ENCODE measurements around the gene ATP6AP2.
"Not testable (repeated sequence)": the region's sequence is repeated elsewhere in the genome, so short reads cannot be mapped to it uniquely, and the experiment has no call there.

Gene ATP6AP2, protein sequence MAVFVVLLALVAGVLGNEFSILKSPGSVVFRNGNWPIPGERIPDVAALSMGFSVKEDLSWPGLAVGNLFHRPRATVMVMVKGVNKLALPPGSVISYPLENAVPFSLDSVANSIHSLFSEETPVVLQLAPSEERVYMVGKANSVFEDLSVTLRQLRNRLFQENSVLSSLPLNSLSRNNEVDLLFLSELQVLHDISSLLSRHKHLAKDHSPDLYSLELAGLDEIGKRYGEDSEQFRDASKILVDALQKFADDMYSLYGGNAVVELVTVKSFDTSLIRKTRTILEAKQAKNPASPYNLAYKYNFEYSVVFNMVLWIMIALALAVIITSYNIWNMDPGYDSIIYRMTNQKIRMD

DNA sequence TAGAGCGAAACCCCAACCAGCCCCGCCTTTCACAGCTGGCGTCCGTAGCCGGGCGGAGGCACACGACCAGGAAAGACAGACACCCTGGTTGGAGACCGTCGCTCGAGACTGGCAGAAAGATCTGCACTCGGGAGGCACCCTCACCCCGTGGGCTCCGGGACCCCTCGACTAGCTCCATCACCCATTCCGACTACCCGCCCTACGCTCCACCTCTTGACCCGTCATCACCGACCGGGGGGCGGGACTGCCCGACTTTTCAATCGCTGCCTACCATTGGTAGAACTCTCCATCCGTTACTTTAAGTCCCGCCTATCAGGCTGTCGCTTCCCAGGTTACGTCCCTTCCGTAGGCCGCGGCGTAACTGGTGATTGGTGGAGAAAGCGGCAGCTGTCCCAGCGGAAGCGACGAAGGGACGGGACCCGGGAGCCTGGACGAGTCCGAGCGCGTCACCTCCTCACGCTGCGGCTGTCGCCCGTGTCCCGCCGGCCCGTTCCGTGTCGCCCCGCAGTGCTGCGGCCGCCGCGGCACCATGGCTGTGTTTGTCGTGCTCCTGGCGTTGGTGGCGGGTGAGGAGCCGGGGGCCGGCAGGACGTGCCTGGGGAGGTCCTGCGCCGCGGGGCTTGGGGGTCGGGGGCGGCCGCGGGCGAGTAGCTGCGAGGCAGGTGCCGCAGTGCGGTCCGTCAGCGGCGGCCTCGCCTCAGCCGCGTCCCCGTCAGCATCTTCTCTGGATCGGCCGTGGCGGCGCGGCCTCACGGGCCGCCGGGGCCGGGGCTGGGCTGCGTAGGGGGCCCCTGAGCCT is at the start of gene ATP6AP2:
Gene ATP6AP2 (plus strand): TSS at position 434 of the 799 bp plus-strand sequence. CDS start 96 bp downstream, at position 530.
- peak; percentile 87 for DNase-seq

DNA sequence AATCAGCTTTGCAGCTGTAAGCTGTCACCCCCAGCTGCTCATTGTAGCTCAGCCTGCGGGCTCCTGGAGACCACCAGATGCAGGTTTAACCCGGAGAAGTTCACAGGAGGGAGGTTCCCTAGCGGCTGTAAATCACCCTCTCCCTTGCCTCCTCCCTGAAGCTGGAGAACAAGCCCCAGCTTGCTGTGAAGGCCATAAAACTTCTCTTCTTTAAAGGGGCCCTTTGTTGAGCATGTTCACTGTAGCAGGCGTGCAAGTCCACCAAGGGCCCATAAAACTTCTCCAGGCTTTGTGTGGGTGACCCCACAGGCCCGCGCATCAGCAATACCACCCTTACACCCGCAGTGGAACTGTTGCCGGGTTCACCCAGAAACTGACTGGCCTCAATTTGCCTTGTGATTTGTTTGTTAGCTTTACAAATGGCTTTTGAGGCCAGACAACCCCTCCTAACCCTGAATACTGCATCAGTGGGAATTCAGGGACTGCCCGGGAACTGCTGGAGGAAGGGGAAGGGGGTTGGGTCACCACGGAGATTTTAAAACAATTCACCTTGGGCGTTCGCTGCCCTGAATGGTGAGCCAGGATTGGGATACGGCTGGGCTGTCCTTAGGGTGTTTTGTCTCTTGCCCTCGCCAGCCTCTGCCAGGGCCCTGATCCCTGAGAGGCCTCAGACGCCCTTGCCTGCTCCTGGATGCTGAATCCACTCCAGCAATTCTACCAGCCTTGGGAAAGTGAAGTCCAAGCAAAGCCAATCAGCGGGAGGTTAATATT is 49.5 kb upstream of the ATP6AP2 start:
- DNase-seq = no peak

DNA sequence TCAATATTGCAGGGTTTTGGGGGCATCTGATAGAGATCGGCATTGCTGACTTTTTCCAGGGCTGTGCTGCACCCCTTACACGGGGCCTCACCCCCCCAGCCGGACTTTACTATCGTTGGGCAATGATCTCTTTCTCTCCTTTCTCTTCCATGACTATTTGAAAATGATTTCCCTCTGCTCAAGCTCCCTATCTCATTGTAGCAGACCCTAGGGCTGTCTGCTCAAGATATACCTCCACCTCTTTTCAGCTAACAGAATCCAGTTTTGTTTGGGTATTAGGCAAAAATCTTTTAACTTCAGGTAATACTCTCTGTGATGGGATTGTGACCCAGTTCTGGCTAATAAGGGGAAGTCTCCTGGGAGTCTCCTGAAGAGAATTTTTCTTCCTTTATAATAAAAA is 43.5 kb upstream of the ATP6AP2 start:
- no peak for DNase-seq

DNA sequence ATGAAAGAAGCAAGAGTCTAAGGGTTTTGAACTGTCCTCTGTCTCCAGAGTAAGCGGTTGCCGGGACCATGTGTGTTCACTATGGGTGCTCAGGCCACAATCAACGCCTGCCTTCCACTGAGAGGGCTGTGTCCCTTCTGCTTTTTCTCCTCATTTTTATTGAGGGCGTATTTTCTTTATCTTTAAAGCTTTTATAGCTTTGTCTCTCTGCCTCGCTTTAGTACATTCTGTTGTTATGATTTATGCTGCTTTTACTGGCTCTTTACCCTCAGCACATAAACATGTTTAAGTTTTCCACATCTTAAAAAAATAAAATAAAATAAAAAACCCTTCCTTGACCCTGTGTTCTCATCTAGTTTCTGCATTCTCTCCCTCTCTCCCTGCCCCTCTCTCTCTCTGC is 42.4 kb upstream of the ATP6AP2 start:
- DNase-seq = no peak

DNA sequence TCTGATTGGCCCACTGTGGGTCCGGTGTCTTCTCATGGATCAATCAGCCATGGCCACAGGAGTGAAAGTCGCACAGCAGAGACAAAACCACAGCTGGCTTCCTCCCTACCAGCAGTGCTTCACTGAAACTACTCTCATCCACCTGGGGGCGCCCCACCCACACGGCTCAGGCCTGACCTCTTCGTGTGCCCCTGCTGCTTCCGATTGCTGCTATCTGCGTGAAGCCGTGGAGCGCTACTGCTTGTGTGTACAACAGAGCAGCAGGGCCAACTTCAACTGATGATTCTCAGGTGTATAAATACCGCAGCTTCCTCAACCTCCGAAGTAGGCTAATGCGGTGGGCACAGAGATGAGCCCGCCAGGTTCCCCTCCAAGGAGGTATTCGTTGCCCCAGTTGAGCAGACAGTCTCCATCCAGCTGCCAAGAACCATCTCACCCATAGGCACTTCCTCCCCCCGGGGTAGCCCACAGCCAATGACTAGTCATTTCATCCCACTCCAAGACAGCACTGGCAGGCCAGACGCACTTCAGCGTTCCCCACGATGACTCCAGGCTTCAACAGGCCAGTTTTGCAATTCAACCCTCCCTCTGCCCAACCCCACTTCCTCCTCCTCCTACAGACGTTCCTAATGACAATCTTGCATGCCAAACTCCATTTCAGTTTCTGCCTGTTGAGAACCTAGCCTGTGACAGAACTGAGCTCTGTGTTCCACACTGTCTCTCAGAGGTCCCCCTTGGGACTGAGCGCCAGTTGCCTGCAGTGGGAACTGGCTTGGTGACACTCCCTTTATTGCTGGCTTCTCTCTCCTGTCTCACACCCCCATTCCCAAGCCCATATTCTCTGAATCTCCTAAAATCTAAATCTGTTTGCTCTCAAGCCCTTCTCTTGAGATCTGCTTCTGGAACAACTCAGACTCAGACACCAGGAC is 41.3 kb upstream of the ATP6AP2 start:
- peak; percentile 40 for DNase-seq

DNA sequence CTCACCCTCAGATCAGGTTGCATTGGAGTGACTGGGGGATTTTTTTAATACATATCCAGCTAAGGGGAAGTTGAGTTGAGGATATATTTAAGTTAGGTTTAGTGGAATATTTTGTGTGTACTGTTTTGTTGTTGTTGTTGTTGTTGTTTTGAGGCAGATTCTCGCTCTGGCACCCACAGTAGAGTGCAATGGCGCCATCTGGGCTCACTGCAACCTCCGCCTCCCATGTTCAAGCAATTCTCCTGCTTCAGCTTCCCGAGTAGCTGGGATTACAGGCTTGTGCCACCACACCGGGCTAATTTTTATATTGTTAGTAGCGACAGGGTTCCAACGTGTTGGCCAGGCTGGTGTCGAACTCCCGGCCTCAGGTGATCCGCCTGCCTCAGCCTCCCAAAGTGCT is 38.6 kb upstream of the ATP6AP2 start:
- DNase-seq = no peak

DNA sequence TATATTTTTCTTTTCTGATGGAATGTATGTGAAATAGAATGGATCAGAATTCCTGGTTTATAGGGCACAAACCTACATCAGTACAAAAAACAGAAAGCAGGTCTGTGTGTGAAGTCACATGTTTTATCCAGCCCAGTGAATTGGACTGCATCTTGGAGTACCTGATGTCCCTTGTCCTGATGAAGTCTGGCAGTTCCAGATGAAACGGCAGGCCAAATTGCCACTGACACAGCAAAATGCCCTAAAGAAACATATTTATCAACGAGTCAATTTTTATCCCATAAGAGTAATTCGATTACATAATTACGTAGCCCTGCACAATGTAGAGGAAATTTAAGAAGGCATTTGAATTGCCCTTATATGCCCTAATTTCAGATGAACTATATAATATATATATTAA is 37.8 kb upstream of the ATP6AP2 start:
- no peak for DNase-seq

DNA sequence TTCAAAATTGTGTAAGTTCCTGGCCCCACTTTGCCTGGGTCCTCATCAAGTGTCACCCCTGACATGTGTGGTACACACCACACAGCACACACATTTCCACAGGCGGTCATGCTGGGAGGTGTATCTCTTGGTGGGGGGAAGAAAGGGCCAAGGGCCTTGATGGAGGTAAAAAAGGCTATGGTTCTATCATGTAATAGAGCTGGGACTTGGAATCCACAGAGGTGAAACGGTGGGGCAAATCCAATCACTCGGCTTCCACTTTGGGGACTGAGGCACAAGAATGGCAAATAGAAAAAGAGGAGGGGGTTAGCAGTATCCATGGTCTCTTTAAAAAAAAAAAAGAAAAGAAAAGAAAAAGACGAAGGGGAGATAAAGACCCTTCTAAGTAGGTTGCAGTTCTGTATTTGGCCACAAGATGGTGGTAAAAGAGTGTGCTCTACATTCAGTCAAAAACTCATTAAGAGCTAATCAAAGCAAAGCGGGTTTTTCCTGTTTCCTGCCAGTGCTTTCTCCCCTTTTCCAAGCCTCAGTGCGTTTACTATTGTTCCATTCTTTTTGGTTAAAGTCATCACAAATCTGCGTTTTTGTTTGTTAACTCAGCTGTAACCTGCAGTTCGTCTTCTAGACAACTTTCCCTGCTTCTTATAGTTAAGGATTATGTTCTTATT is 37.0 kb upstream of the ATP6AP2 start:
- DNase-seq = no peak

DNA sequence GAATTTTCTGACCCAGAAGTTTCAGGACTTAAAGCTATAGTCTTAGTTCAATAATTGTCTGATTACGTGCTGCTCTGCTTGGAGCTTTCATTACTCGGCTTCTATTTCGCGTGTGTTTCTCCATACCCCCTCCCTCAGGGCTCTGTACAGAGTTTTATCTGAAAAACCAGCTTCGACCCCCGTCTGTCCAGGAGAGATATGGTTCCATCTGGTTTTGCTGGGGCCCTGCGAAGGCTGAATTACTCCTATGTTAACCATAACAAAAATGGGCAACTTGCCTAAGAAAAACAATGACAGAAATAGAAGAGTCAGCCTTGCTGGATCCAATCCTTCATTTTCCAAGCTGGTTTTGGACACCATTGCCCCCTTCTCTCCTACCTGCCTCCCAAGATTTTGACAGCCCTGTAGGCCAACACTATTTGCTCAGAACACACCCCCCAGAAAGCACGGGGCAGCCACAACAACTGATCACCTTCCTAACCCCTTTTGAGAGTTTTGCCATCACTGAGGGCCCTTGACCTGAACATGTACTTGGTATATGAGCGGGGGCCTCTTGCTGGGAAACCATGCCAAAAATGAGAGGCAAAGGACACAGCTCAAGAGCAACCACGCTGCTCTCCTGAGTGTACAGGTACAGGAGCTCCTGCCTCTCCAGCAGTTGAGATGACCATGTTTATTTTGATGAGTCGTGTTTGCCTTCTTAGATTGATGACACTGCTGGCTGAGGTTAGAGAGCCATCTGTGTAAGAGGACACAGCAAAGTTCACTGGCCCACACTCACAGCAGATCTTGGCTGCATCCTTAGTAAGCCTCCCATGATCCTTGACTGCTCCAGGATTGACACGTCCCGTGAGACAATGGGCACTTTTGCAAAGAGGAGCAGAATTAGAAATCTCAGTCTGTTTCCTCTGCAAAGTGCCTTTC is 36.2 kb upstream of the ATP6AP2 start:
- no peak for DNase-seq

DNA sequence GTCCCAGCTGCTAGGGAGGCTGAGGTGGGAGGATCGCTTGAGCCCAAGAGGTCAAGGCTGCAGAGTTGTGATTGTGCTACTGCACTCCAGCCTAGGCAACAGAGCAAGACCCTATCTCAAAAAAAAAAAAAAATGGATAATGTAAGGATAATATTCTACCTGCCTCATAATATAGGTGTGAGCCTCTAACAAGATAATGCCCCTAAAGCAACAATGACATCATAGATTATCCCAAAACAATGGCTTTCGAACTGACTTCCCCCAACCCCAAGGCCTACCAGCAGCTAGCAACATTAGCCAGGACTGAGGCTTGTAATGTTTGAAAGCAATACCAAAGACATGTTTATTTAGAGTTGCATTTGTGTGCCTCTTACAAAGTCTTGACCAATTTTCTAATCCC is 33.9 kb upstream of the ATP6AP2 start:
- DNase-seq = no peak

DNA sequence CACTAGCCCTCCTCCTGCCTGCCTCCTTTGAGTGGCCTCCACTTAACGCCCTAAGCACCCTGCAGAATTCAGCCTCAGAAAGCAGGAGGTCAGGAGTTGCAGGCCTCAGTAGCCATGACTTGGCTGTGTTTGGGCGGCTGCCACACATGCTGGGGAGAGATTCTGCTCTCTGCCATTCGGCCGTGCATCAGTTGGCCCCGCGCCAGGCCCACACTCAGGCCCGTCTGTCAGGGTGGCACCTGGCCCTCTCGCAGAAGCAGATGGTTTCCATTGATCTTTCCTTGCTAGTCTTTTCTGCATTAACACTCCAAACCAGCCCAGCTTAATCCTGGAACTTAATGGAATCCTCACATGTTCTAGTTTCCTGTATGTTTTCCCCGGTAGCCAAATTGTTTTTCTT is 30.7 kb upstream of the ATP6AP2 start:
- DNase-seq = no peak

DNA sequence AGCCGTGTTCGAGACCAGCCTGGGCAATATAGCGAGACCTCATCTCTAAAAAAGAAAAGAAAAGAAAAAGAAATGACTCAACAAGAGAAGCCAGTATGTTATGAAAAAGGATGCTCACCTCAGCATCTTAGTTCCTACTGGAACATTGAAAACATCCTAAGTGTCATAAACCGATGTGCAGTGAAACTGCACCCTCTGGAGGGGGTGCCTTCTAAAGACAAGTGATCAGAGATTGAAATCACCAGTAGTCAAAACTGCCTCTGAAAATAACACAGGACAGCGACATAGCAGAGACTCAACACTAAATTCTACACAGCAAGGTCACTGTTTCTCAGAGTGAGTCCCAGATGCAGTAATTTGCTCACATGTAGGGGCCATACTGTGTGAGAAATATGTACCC is 28.0 kb upstream of the ATP6AP2 start:
- DNase-seq = no peak

DNA sequence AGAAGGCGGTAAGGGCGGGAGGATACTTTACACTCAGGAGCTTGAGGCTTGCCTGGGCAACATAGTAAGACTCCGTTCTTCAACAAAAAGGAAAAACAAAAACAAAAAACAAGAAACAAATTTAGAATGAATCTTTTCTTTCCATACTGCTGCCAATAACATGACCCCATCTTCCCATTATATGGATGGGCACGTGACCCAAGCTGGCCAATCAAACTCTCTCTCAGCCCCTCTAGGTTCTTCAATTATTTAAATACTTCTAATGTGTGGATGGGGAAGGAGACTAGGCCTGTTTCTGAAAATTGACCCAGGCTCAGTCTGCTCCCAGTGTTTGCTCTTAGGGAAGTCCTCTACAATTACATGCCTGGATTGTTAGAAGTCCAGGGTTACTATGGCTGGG is 22.2 kb upstream of the ATP6AP2 start:
- no peak for DNase-seq

DNA sequence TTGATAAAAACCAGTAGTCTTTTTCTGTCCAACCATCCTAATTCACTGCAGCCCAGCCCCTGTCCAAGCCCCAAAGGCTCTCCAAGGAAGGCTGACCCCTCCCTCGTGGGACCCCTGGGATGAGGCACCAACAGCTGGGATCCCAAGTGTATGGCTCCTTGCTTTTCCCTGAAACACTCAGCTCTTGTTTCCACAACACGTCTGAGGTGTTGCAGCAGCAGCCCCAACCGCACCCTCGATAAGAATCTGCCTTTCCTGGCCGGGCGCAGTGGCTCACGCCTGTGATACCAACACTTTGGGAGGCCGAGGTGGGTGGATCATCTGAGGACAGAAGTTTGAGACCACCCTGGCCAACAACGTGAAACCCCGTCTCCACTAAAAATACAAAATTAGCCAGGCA is 17.0 kb upstream of the ATP6AP2 start:
- no peak for DNase-seq

DNA sequence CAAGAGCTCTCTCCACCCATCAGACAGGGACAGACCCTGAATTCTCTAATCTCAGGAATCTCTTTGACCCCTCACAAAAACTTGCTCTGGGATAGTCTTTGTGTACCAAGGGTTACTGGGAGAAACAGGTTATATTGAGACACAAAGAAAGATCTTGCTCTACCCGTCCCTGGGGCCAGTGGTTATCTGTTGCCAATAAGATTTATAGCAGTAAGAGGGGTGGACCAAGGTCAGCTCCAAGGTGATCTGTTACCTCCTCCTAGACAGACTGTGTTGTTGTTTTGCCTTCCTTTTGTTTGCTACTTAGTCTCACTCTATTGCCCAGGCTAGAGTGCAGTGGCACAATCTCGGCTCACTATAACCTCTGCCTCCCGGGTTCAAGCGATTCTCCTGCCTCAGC is 16.3 kb upstream of the ATP6AP2 start:
- DNase-seq = no peak

DNA sequence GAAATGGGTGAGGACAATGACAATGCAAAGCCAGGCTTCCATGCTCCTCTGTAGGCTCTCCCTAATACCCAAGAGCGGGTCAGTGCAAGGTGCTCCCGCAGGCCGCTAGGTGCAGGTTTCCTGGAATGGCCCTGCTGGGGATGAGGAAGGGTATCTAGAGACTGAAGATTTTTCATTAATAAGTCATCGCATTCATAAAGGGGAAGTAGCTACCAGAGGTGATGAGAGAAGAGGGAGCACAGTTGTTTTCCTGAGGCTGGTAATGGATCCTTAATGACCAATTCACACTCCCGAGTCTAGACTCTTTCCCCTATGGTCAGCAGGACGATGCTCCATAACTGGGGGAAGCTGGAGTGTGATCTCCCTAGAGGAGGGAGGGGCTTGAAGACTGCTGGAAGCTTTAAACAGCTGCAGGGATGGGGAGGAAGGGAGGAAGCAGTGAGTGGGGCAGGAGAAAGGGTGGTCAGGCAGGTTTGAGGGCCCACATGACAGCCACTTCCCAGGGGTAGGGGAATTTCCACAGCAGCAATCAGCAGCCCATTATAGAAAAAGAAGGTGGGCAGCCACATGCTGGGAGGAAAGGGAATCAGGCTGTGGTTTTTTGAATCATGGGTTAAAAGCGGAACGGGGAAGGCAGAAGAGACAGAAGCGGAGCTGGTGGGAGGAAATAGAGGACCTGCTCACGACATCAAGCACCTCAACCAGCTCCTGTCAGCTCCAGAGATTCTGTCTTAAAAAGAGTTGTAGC is 10.2 kb upstream of the ATP6AP2 start:
- peak; percentile 52 for DNase-seq

DNA sequence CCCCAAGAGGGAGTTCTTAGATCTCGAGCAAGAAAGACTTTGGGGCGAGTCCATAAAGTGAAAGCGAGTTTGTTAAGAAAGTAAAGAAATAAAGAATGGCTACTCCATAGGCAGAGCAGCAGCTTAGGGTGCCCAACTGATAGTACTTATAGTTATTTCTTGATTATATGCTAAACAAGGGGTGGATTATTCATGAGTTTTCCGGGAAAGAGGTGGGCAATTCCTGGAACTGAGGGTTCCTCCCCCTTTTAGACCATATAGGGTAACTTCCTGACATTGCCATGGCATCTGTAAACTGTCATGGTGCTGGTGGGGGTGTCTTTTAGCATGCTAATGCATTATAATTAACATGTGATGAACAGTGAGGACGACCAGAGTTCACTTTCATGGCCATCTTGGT is 9.6 kb upstream of the ATP6AP2 start:
- DNase-seq = not testable (repeated sequence)

DNA sequence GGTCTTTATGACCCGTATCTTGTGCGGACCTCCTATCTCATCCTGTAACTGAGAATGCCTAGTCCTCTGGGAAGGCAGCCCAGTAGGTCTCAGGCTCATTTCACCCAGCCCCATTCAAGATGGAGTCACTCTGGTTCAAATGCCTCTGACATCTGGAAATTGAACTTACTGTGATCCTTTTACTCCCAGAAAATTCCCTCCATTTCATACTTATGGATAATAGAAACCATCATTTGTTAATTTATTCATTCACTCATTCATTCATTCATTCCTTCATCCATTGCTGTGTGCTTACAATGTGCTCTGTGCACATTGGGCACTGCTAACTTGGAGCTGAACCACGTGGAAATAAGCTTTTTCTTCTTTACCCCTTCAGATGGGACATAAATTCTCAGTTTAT is 9.2 kb upstream of the ATP6AP2 start:
- no peak for DNase-seq

DNA sequence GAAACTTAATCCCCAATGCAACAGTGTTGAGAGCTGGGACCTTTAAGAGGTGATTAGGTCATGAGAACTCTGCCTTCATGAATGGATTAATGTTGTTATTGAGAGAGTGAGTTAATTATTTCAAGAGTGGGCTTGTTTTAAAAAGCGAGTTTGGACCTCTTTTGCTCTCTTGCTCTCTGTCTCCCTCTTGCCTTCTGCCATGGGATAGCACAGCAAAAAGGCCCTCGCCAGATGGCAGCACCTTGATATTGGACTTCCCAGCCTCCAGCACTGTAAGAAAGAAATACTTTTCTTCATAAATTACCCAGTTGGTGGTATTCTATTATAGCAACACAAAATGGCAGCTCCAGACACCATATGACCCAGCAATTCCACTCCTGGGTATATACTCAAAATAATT is 7.0 kb upstream of the ATP6AP2 start:
- DNase-seq = no peak

DNA sequence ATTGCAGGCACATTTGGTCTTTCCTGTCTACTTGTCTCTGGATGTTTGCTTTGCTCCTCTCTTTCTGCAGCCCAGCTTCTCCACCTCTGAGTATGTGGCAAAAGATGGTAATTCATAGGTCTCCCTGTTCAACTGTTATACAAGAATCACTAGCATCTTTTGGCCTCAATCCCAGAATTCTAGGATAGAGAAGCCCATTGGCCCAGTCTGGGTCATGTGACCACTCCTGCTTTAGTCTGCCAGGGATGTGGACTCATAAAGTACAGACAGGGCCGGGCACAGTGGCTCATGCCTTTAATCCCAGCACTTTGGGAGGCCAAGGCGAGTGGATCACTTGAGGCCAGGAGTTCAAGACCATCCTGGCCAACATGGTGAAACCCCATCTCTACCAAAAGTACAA is 5.4 kb upstream of the ATP6AP2 start:
- DNase-seq = not testable (repeated sequence)
